ENCODE results near the gene ARSG.

The ARSG gene

GRCh38 chr17:68391561-68392268, 100.4 kb downstream of the ARSG start:
- no peak overlapping the region for H3K4me3 ChIP-seq (ENCODE audit: low read depth, low read length)
- no peak for TF ChIP-seq ZNF664 (tag by site-specific recombination; IDR thresholded peaks at IDR 0.05)
- TF ChIP-seq ZNF266 (tag by site-specific recombination; IDR thresholded peaks at IDR 0.05; ENCODE audit: low read depth) = no peak
- TF ChIP-seq, protein P1, sequence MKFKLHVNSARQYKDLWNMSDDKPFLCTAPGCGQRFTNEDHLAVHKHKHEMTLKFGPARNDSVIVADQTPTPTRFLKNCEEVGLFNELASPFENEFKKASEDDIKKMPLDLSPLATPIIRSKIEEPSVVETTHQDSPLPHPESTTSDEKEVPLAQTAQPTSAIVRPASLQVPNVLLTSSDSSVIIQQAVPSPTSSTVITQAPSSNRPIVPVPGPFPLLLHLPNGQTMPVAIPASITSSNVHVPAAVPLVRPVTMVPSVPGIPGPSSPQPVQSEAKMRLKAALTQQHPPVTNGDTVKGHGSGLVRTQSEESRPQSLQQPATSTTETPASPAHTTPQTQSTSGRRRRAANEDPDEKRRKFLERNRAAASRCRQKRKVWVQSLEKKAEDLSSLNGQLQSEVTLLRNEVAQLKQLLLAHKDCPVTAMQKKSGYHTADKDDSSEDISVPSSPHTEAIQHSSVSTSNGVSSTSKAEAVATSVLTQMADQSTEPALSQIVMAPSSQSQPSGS (tag by site-specific recombination; IDR thresholded peaks at IDR 0.05; ENCODE audit: low read depth) = no peak
- TF ChIP-seq, protein P2, sequence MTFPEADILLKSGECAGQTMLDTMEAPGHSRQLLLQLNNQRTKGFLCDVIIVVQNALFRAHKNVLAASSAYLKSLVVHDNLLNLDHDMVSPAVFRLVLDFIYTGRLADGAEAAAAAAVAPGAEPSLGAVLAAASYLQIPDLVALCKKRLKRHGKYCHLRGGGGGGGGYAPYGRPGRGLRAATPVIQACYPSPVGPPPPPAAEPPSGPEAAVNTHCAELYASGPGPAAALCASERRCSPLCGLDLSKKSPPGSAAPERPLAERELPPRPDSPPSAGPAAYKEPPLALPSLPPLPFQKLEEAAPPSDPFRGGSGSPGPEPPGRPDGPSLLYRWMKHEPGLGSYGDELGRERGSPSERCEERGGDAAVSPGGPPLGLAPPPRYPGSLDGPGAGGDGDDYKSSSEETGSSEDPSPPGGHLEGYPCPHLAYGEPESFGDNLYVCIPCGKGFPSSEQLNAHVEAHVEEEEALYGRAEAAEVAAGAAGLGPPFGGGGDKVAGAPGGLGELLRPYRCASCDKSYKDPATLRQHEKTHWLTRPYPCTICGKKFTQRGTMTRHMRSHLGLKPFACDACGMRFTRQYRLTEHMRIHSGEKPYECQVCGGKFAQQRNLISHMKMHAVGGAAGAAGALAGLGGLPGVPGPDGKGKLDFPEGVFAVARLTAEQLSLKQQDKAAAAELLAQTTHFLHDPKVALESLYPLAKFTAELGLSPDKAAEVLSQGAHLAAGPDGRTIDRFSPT (tag by site-specific recombination; IDR thresholded peaks at IDR 0.05) = no peak
- H3K27ac ChIP-seq (ENCODE audit: extremely low read depth, low read depth, low read length) = no peak overlapping the region
- H3K9me3 ChIP-seq (ENCODE audit: control insufficient read depth, insufficient read depth, low read depth, low read length) = no peaks in the 10 kb centered on the region
- POLR2A ChIA-PET = no interaction called here
- CTCF ChIA-PET = interaction anchor here (0.5 kb wide), 2 partner anchors 21 to 63 kb away, joined by 3 read pairs; no protein-coding TSS in a partner anchor
- no peaks in the 10 kb centered on the region for H3K36me3 ChIP-seq (ENCODE audit: control insufficient read depth in 2 of 2, insufficient read depth in 1 of 2, low read length in 2 of 2)
- H3K4me1 ChIP-seq (ENCODE audit: control insufficient read depth, insufficient read depth, low read length) = peaks cover 1% of the 10 kb centered on the region

DNA sequence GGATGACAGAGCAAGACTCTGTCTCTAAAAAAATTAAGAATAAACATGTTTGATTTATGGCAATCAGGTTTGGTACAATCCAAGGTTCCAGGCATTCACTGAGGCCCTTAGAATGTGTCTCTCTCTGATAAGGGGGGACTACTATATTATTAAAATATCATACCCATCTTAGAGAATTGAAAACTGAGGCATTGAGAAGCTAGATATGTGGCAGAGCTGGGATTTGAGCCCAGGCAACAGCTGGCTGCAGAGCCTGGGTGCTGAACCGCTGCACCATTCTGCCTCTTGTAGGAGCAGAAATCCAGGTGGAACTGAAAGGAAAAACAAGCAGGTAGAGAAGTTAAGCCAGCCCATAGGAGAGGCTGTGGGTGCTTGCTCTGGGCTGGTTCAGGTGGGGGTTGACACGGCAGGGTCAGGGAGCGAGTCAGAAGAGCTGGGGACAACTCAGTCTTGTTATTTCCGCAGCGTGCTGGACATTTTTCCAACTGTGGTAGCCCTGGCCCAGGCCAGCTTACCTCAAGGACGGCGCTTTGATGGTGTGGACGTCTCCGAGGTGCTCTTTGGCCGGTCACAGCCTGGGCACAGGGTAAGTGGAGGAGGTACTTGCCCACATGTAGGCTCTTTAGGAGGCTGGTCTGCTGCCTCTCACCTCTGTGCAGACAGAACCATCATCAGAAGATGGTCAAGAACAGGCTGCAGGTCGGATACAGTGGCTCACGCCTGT, 103.5 kb downstream of the ARSG start:
- POLR2A ChIA-PET = no interaction called here
- no peak overlapping the region for H3K4me3 ChIP-seq (ENCODE audit: low read depth, low read length)
- no peaks in the 10 kb centered on the region; the same call in 1 of the 2 replicates for H3K4me1 ChIP-seq (ENCODE audit: control insufficient read depth, insufficient read depth, low read length)
- CTCF ChIA-PET = interaction anchor here (0.9 to 1.2 kb wide), 3 partner anchors 64 to 222 kb away, joined by 3 to 4 read pairs (median 3); no protein-coding TSS in a partner anchor
- no peak overlapping the region for H3K27ac ChIP-seq (ENCODE audit: extremely low read depth, low read depth, low read length)
- H3K9me3 ChIP-seq (ENCODE audit: control insufficient read depth, insufficient read depth, low read depth, low read length) = no peaks in the 10 kb centered on the region
- TF ChIP-seq SETDB1 (IDR thresholded peaks at IDR 0.05; ENCODE audit: insufficient read length, low read length) (peak; percentile 25), IKZF3 (tag by site-specific recombination; IDR thresholded peaks at IDR 0.05) (no peak), ZNF16 (tag by site-specific recombination; IDR thresholded peaks at IDR 0.05; ENCODE audit: low read depth) (no peak), ZNF23 (tag by site-specific recombination; IDR thresholded peaks at IDR 0.05; ENCODE audit: borderline replicate concordance) (no peak), ZNF571 (tag by site-specific recombination; IDR thresholded peaks at IDR 0.05) (no peak), ZNF830 (tag by site-specific recombination; IDR thresholded peaks at IDR 0.05; ENCODE audit: low read depth) (no peak), ZIC2 (tag by site-specific recombination; IDR thresholded peaks at IDR 0.05) (no peak), ZNF26 (tag by site-specific recombination; IDR thresholded peaks at IDR 0.05) (peak; percentile 100), PBX3 (CRISPR knock-in tag; IDR thresholded peaks at IDR 0.05) (no peak), ZBTB10 (tag by site-specific recombination; IDR thresholded peaks at IDR 0.05) (no peak), ZNF621 (tag by site-specific recombination; IDR thresholded peaks at IDR 0.05) (no peak)
- TF ChIP-seq, protein P3, sequence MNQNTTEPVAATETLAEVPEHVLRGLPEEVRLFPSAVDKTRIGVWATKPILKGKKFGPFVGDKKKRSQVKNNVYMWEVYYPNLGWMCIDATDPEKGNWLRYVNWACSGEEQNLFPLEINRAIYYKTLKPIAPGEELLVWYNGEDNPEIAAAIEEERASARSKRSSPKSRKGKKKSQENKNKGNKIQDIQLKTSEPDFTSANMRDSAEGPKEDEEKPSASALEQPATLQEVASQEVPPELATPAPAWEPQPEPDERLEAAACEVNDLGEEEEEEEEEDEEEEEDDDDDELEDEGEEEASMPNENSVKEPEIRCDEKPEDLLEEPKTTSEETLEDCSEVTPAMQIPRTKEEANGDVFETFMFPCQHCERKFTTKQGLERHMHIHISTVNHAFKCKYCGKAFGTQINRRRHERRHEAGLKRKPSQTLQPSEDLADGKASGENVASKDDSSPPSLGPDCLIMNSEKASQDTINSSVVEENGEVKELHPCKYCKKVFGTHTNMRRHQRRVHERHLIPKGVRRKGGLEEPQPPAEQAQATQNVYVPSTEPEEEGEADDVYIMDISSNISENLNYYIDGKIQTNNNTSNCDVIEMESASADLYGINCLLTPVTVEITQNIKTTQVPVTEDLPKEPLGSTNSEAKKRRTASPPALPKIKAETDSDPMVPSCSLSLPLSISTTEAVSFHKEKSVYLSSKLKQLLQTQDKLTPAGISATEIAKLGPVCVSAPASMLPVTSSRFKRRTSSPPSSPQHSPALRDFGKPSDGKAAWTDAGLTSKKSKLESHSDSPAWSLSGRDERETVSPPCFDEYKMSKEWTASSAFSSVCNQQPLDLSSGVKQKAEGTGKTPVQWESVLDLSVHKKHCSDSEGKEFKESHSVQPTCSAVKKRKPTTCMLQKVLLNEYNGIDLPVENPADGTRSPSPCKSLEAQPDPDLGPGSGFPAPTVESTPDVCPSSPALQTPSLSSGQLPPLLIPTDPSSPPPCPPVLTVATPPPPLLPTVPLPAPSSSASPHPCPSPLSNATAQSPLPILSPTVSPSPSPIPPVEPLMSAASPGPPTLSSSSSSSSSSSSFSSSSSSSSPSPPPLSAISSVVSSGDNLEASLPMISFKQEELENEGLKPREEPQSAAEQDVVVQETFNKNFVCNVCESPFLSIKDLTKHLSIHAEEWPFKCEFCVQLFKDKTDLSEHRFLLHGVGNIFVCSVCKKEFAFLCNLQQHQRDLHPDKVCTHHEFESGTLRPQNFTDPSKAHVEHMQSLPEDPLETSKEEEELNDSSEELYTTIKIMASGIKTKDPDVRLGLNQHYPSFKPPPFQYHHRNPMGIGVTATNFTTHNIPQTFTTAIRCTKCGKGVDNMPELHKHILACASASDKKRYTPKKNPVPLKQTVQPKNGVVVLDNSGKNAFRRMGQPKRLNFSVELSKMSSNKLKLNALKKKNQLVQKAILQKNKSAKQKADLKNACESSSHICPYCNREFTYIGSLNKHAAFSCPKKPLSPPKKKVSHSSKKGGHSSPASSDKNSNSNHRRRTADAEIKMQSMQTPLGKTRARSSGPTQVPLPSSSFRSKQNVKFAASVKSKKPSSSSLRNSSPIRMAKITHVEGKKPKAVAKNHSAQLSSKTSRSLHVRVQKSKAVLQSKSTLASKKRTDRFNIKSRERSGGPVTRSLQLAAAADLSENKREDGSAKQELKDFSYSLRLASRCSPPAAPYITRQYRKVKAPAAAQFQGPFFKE (tag by site-specific recombination; IDR thresholded peaks at IDR 0.05; ENCODE audit: borderline replicate concordance) = no peak
- no peaks in the 10 kb centered on the region for H3K36me3 ChIP-seq (ENCODE audit: control insufficient read depth in 2 of 2, insufficient read depth in 1 of 2, low read length in 2 of 2)
